Lower leg skin (tissue), 4 donors: Measurements from ENCODE around the gene MTRR. TPM values are rescaled to one million over a fixed set of nuclear protein-coding genes. Genes with fewer than 3 reads are reported as not detected.

Experiments
- DNase-seq, 2 donors: peaks; one replicate each; pipeline ENCODE4 v3.0.0-alpha.2; 2019; ENCODE audit warnings: low spot score in 2 of 2
- H3K4me3 ChIP-seq: fragments of 200-600 bp; sonication (generic); 2 replicates; pipeline ENCODE4 v1.5.1; 2017; ENCODE audit warnings: mild to moderate bottlenecking, low read depth; ENCODE audit not compliant: poor library complexity, severe bottlenecking
- CTCF ChIP-seq, 3 donors: fragments of 450-650 bp; IDR thresholded peaks; one replicate each; pipeline ENCODE4 v1.5.1; 2016; ENCODE audit warnings: antibody characterized with exemption in 3 of 3, mild to moderate bottlenecking in 3 of 3, moderate library complexity in 2 of 3
- POLR2A ChIP-seq, 2 donors: fragments of 450-650 bp; IDR thresholded peaks; one replicate each; pipeline ENCODE4 v1.6.1; 2016 to 2017; ENCODE audit warnings: antibody characterized with exemption in 2 of 2, mild to moderate bottlenecking in 1 of 2, moderate library complexity in 1 of 2
- WGBS, 2 donors: methylation state at CpG; one replicate each; pipeline ENCODE4 v1.1.5; 2018; 5-methylcytosine and 5-hydroxymethylcytosine counted together
- intact Hi-C: fragments of 100-400 bp; cut with DNase I; formaldehyde crosslinking; loops from one replicate; pipeline ENCODE4 v1.15.0; 2023; ENCODE audit warnings: low total_unique reads
- total RNA-seq, 4 donors: library from RNA; depleted of rRNA; stranded (reverse); fragments of >200 nt; gene quantifications; one replicate each; pipeline ENCODE4 v1.1.0, GENCODE V29; 2016

Gene MTRR
- total RNA-seq, 4 donors from 2014 or later, result 22.6 to 45.4 (median 30.5) TPM

DNA sequence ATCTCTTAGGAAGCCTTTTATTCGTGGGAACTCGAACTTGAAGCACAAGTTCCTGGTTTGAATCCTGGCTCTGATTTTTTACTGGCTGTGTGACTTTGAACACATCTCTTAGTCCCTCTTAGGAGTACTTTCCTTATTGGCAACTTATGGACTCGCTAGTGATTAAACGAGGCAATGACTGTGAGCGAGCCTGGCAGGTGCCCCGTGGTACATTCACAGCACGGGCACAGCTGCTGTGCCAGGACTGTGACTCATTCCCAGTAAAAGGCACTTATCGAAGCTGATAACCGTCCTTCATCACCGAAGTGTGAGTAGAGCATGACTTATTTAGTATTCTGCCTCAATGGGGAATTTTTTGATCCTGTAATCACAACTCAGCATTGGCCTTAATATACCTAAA is 40.7 kb upstream of the MTRR start:
- no peak for TF ChIP-seq POLR2A (IDR thresholded peaks at IDR 0.05)
- TF ChIP-seq CTCF (IDR thresholded peaks at IDR 0.05), result no peak
- H3K4me3 ChIP-seq, result no peak overlapping the region
- 71 to 72% methylated on average over 10 of the region's 10 CpGs for WGBS, 2 donors
- DNase-seq, result no peak
- intact Hi-C loops, result no loop called here

DNA sequence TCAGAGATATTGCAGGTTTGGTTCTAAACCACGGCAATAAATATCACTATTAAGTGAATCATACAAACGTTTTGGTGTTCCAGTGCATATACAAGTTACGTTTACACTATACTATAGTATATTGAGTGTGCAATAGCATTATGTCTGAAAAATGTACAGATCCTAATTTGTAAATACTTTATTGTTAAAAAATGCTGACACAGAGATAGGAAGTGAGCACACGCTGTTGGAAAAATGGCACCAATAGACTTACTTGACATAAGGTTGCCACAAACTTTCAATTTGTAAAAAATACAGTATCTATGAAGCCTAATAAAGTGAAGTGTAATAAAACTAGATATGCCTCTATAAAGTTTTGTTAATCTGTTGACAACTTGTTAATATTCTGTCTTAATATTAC is 34.0 kb upstream of the MTRR start:
- DNase-seq, result no peak
- WGBS, 2 donors, result 91 to 92% methylated on average over 4 of the region's 4 CpGs
- no peak overlapping the region for H3K4me3 ChIP-seq
- intact Hi-C loops, result no loop called here
- no peak for TF ChIP-seq POLR2A (IDR thresholded peaks at IDR 0.05)
- no peak for TF ChIP-seq CTCF (IDR thresholded peaks at IDR 0.05)

- DNase-seq, result no peak
- 65 to 66% methylated on average over 3 of the region's 3 CpGs for WGBS, 2 donors
- no peak overlapping the region for H3K4me3 ChIP-seq
- no peak for TF ChIP-seq CTCF (IDR thresholded peaks at IDR 0.05)
- TF ChIP-seq POLR2A (IDR thresholded peaks at IDR 0.05), result no peak
- intact Hi-C loops, result no loop called here
Measured at GRCh38 chr5:7837403-7837802, 31.5 kb upstream of the MTRR start.

GRCh38 chr5:7842531-7842930 is 26.4 kb upstream of the MTRR start:
- 75% methylated on average over 2 of the region's 2 CpGs for WGBS, 2 donors
- DNase-seq, result no peak
- TF ChIP-seq CTCF (IDR thresholded peaks at IDR 0.05), result no peak
- TF ChIP-seq POLR2A (IDR thresholded peaks at IDR 0.05), result no peak
- intact Hi-C loops, result no loop called here
- H3K4me3 ChIP-seq, result no peak overlapping the region

DNA sequence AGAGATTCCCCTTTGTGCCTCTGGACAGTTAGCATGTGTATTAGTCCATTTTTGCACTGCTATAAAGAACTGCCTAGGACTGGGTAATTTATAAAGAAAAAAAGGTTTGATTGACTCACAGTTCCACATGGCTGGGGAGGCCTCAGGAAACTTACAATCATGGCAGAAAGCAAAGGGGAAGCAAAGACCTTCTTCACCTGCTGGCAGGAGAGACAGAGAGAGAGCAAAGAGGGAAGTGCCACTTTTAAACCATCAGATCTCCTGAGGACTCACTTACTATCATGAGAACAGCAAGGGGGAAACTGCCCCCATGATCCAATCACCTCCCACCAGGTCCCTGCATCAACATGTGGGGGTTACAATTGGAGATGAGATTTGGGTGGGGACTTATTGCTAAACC is 24.0 kb upstream of the MTRR start:
- H3K4me3 ChIP-seq, result no peak overlapping the region
- DNase-seq, result no peak
- intact Hi-C loops, result no loop called here
- TF ChIP-seq POLR2A (IDR thresholded peaks at IDR 0.05), result no peak
- TF ChIP-seq CTCF (IDR thresholded peaks at IDR 0.05), result no peak

DNA sequence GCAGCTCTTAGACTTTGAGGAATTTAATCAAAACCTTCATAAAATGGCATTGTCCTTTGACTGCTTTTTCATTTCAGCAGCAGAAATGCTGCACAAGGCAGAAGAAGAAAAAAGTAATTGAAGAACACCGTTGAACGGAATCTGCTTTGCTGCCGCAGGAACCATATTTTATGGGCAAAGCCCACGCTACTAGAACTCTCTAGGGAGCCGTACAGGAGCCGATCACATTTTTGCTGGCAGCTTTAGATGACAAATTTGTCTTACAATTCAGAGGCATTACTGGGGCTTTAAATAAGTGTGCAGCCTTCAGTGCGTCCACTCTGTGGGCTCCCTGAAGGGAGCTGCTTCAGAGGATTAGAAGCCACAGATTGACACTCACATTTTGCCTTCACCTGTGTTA is 23.4 kb upstream of the MTRR start:
- TF ChIP-seq POLR2A (IDR thresholded peaks at IDR 0.05) (no peak), CTCF (IDR thresholded peaks at IDR 0.05) (no peak)
- H3K4me3 ChIP-seq, result no peak overlapping the region
- 66 to 79% methylated on average over 7 of the region's 7 CpGs for WGBS, 2 donors
- intact Hi-C loops, result no loop called here
- no peak for DNase-seq
